ENCODE results near the gene TEX29.

The TEX29 gene

DNA sequence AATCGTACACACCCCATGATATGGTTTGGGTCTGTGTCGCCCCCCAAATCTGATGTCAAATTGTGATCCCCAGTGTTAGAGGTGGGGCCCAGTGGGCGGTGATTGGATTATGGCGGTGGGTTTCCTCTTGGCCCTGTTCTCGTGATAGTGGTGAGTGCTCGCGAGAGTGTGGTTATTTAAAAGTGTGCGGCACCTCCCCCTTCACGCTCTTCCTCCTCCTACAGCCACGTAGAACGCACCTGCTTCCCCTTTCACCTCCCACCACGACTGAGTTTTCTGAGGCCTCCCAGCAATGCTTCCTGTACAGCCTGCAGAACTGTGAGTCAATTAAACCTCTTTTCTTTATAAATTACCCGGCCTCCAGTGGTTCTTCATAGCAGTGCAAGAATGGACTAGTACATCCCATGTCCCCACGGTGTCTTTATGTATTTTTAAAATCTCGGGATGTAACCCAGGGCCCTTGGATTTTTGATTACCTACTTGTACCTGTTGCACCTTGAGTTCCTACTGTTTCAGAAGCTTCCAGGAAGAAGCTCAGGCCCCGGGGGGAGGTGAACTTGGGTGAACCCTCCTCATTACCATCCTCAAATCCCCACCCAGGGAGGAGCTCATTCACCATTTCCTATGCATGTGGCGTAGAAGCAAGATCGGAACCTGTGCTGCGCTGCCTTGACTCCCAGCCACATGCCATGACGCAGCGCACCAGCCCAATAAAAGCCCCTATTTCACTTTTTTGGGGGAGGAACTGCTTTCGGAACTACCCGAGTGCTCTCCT, 52.4 kb downstream of the TEX29 start:
- no peak for DNase-seq

DNA sequence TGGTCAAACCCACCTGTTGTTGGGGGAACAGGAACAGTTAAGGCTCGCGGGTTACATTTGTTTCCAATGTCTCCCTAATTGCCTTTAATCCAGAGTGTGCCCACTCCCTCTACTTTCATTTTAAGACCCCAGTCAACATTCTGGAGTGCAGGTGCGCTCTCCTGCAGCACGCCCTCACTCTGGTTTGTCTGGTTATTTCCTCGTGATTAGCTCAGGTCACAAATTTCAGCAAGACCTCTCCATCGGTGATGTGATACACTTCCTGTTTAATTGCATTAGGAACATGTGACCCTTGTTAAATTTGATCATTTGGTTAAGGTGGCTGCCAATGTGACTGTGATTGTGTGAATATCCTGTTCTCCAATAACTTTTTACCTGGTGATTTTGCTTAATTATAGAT, 53.0 kb downstream of the TEX29 start:
- DNase-seq, result no peak

DNA sequence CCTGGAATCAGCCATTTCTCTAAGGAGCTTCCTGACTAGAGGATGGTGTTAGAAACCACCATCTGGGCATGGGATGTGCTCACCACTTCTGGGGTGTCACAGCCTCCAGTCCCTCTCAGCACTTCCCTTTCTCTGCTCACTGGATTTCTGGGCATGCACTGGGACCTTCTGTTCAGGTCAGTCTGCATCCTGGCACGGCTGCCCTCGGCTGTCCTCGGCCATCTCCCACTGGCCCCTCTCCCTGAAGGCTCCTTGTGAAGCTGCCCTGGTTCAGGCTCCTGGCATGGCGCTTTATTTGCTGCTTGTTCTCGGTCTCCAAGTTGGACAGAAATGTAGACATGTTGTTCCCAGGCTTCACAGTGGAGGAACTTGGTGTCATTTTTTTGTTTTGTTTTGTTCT, 60.0 kb downstream of the TEX29 start:
- no peak for DNase-seq

DNA sequence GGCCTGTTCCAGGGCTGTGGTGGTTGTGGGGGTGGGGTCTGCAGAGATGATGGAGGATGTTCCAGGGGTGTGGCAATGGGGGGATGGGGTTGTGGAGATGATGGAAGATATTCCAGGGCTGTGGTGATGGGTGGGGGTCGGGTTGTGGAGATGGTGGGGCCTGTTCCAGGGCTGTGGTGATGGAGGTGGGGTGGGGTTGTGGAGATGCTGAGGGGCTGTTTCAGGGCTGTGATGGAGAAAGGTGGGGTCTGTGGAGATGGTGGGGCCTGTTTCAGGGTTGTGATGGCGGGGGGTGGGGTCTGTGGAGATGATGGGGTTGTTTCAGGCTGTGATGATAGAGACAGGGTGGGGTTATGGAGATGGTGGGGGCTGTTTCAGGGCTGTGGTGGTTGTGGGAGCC, 62.0 kb downstream of the TEX29 start:
- no peak for DNase-seq

DNA sequence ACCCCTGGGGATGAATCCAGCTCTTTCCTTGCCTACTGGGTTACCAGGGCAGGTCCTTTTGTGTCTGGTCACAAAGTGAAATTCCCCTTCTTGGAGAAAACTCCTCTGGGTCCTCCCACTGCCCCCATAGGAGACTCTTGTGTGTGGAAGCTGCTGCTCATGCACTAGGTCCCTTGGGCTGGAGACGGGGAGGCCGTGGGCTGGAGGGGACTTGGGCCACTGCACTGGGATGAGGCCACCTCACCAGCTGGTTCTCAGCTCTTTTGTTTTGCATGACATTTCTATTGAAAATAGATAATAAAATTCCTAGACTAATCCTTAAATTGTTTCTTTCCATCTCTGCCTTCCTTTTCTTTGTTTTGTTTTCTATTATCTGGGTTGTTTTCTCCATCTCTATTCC, 62.4 kb downstream of the TEX29 start:
- DNase-seq, result no peak

DNA sequence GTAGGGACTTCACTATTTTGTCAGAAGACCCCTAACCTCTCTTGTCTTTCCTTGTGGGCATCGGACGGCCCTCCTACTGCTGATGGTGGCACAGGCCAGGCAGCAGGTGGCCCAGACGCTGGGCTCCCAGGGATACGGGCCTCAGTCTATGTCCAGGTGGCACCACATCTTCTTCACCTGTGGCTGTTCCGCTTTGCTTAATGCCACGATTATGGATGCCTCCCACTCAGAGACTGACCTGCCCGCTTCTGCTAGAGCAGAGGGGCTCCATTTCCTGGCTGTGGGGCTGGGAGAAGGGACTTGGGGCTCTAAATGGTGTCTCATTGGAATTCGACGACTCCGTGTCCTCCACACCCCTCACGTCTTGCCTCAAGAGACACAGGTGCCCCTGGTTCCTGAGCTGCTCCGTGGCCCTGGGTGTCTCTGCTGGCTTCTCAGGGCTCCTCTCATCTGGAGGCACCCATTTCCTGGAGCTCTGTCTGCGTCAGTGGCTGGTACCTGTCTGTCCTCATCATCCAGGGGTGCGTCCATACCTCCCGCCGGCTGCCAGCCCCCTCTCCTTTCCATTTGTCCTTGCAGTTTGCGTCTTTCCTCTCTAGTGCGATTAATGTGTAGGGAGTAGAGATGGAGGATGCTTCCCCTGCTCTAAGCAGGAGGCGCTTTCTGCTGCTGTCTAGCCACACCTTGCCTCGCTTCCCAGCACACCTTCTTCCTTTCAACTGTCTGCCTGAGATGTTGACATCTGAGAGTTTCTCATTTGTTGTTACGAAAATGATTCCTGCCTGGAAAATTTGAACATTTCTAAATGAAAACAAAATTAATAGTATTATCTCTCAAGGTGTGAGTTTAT, 63.4 kb downstream of the TEX29 start:
- DNase-seq, result no peak

DNA sequence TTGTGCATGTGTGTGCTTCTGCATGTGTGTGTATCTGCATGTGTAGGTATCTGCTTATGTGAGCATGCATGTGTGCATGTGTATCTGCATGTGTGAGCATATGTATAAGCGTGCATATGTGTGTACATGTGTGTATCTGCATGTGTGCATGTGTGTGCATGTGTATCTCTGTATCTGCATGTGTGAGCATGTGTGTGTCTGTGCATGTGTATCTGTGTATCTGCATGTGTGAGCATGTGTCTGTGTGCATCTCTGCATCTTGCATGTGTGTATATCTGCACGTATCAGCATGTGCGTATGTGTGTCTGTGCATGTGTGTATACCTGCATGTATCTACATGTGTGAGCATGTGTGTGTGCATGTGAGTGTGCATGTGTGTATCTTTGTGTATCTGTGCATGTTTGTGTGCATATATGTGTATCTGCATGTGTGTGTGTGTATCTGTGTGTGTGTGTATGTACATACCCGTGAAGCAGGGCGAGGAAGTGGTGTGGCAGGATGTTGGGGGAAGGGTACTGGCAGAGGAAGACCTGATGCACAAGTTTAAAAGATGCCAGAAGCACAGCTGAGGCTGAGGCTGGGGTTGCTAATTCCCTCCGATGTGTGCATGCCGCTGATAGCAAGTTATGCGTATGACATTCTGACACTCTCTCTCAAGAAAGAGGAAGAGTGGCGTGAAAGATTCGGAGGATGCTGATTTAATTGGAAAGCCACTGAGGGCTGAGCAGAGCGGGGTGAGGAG, 64.2 kb downstream of the TEX29 start:
- peak; percentile 12 for DNase-seq

DNA sequence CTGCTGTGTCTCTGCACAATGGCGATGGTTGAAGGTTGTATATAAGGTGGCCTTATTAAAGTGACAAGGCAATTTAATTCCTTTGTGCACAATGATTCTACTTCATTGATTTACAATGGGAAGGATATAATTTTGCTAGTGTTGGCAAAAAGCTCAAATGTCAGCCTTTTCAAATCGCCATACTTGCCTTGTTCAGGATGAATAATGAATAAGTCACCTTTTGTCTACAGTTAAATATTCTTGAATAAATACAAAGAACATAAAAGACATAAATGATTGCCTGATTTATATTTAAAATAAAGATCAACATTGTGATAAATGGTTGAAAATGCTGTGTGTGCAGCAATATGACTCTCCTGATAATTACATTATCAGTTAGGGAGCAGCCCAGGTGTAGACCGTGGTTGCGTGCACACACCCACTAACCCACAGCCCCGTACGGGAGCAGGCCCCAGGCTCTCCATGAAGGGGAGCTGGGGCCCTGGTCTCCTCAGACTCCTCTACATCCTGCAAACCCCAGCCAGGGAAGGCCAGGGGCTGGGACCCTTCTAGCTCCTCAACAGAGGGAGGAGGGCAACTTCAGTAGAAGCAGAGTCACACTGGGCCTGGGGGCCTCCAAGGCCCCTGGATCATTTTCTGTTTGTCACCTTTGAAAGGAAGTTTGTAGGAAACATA, 64.9 kb downstream of the TEX29 start:
- DNase-seq, result no peak

DNA sequence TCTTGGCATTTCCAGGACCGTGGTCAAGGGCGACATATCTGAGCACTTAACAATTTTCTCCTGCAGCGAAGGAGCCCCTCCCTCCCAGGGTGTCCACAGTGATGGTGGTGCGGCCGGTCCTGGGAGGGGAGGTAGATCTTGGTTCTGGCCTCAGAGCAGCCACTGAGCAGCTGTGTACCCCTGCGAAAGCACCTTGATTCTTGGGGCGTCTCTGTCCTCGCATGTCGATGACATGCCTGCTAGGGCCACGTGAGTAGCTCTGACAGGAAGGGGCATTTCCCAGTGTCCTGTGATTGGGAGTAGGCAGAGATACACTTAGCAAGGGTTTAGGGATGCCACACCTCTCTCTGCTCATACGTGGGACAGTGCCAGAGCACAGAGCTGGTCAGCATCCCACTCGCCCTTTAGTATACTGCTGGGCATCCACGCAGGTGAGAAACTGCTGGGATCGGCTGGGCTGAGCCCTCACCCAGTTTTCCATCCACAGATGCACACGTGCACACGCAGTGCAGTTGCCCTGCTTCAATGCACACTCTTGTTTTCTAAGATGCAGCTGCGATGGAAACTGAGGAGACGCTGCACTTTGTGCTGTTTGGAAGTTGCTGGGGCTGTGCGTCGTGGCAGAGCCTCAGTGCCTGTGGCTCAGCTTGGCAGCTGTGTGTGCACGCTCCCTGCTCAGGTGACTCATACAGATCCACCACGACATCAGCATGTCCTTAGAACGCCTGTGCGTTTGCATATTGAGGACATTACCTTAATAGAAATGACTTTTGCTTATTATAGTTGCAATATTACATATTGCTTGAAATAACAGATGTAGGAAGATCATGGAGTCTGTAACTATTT, 66.8 kb downstream of the TEX29 start:
- no peak for DNase-seq

DNA sequence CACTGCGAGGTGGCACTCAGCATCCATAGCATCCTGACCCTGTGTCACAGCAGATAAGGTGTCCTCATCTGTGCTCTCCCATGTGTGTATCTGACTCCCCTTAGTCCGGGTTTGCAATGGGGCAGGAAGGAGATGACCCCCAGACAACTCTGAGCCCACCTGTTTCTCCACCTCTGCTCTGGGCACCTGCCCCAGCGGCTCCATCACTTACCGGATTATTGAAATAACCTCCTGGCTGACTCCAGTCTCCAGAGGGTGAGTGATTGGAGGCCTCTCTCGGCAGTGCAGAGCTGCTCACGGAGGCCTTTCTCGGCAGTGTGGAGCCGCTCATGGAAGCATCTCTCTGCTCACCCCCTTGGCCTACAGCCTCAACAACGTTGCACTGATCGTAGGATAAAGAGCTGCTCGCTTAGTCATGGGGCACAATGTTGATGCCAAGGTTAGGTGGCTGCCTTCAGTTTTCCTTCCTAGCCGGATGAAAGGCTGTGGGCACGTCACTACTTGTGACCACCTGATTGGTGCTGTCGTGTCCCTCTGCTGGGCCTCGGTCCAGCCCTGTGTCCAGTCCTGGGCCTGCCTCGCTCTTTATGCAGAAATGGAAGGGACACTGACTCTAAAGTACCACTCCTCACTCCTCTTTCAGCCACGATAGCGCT, 67.6 kb downstream of the TEX29 start:
- DNase-seq, result no peak

DNA sequence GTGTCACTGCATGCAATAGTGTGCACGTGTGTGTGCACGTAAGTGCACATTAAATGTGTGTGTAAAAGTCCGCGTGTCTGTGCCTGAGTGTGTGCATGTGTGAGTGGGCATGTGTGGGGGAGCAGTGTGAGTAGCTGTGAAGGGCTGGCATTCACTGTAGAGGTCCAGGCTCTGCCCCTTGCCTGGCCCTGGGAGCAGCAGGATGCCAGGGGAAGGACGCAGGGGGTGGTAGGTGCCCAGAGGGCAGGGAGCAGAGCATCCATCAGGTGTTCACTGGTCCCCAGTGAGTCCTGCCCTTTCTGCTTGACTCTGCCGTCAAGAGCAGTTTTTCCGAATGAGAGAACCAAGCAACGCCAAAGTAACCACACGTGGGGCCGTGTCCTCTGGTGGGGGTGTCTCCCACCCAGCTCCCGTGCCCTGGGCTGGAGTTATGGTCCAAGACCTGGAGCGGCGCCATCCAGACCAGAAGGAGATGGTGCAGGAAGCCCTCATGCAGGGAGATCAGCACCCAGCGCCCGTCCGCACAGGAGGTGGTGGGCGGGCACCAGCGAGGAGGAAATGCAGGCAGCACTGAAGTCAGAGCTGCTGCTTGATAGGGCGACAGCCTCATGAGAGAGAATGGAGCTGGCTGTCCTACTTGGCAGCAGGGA, 68.5 kb downstream of the TEX29 start:
- no peak for DNase-seq

DNA sequence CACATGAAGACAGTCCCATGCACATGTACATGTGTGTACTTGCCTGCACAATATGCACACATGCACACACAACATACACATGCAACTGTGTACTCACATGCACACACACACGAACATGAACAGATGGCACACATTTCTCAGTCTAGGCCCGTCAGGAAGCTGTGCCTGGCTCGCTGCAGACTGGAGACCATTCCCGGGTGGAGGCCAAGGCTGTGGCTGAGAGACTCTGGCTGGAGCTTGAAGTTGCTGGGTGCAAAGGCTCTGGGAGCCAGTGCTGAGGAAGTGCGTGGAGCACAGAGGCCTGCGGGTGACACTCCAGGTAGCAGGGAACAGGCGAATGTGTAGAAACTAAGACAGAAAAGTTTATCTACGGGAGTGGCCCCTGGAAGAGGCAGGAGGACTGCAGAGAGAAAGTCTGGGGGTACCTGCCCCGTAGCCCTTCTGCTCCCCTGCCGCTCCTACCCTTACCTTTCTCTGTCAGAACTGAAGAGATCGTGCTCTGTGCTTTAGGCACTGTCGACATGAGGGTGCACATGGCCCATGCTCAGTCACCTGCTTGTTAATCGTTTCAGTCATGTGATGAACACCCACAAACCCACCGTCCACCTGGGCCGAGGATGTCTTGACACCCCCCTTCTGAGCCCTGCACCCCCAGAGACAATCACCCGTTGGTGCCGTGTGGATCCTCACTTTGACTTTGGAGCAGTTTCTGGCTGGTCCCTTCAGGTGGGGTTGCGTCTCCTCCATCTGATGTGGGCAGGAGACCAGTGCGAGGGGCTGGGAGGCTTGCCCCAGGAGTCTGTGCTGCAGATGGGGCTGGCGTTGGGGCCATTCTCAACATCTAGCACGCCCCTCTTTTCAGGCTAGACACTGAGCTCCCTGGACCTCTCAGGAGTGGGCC, 69.4 kb downstream of the TEX29 start:
- DNase-seq, result no peak

DNA sequence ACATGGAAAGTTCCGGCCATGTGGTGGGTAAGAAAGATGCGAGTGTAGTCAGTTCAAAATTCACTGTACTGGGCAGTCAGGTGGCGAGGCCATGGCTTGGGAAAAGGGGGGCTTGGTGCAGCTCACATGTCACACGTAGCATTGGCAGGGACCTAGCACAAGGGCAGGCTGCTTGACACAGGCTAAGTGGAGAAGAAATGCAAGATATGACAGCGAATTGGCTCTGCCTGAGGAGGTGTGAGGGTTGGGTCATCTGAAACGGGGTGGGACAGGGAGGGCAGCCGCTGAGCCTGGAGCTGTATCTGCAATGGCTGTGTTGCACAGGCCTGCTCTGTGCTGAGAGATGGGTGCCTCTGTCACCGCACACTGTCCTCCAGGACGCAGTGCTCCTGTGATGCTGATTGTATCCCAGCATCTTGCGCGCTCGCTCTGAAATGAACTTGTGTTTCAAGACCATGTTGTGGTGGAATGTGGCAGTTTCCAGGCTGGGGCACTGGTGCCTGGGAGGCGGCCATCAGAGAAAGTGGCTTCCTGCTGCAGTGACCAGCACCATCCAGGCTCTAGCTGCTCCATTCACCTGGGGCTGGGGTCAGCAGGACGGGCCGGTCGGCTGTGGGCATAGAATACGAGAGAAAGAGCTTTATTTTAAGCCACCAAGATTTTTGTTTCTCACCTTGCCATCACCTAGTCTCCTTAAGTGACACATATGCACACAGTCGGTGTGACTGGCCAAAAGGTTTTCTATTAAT, 70.3 kb downstream of the TEX29 start:
- no peak for DNase-seq

DNA sequence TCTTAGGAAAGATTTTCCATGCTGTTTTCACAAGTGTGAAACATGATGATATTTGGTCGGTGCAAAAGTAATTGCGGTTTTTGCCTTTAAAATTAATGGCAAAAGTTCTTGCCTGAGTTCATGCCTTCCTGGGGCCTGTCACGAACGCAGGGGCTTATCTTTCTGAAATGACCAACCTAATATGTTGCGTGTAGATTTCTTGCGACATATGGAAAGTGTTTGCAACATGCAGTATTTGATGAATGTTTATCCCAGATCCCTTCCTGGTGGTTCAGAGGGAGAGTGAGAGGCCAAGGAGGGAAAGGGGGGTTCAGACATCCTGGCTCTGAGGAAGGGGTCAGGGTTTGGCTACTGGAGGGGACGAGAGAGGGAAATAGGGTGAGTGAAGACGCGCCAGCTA, 72.0 kb downstream of the TEX29 start:
- no peak for DNase-seq

DNA sequence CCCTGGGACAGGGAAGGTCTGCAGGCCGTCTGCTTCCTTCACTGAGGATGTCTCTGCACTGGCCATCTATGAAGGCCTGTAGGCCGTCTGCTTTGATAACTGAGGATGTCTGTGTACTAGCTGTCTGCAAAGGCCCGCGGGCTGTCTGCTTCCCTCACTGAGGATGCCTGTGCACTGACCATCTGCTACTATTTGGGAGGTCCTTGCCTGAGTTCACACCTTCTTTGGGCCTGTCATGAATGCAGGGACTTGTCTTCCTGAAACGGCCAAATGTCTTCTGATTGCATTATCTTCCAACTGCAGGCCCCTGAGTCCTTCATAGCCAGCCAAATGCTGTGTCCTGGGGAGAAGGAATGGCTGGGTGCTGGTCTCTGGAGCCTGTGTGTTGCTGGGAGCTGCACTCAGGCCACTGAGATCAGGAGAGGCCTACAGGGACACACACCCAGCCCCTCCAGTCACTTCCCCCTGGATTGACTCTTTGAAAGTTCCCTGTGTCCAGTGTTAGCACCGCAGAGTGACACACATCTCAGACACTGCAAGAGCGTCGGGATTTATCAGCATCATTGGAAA, 72.9 kb downstream of the TEX29 start:
- no peak for DNase-seq

Data from activated CD4-positive, alpha-beta T cell treated with anti-CD3 and anti-CD28 coated beads, Interleukin-2, Interleukin-6, amounts not matched to agents 100 ng/mL and 50 ng/mL, durations not matched to agents 16 hours and 8 hours (primary cell).